ENCODE data around the gene POTEB. TPM values are rescaled to one million over a fixed set of nuclear protein-coding genes. Genes with fewer than 3 reads are reported as not detected.
"Not testable (repeated sequence)": the region's sequence is repeated elsewhere in the genome, so short reads cannot be mapped to it uniquely, and the experiment has no call there.

Gene POTEB
- not detected in 2 replicates for total RNA-seq

DNA sequence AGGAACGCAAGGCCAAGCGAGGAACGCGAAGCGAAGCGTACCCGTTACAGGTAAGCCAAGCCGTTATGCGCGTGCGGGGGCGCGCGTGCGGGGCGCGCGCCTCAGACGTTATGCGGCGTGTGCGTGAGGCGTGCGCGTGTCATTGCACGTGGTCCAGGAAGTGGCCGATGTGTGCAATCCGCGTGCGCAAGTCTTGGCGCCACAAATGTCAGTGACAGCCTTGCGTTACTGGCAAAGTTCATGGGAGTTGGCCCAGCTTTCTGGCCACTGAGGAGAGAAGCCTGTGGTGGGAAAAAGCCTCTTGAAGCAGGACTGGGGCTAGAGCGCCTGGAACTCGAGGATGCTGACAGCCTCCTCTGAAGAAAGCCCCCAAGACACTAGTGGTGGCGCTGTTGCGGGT is at the start of gene POTEB:
TSS of gene POTEB (minus strand) at position 101 of the 400 bp plus-strand sequence. CDS start 489 bp downstream, outside the sequence.
- intact Hi-C loops (cut with micrococcal nuclease) = not testable (repeated sequence)

- intact Hi-C loops (cut with micrococcal nuclease) = not testable (repeated sequence)
Observed at GRCh38 chr15:21890955-21891354, 13.4 kb upstream of the POTEB start.

- intact Hi-C loops (cut with micrococcal nuclease) = not testable (repeated sequence)
Observed at GRCh38 chr15:21889542-21889941, 12.0 kb upstream of the POTEB start.

- intact Hi-C loops (cut with micrococcal nuclease) = not testable (repeated sequence)
Observed at GRCh38 chr15:21838831-21839230, 38.7 kb downstream of the POTEB start.

Other genes starting within 250 kb of the POTEB start
- not detected in 2 replicates for gene OR4M2, start 202.8 kb upstream of the POTEB start, total RNA-seq